PC-3 (cell line): ENCODE results near the gene FAM135A. TPM values are rescaled to one million over a fixed set of nuclear protein-coding genes. Genes with fewer than 3 reads are reported as not detected.

Source experiments
- ATAC-seq: fragments of 200-7000 bp; cut with Tn5 transposase; 2 replicates; pipeline ENCODE4 v1.9.1; 2020; ENCODE audit warnings: mild to moderate bottlenecking, moderate library complexity
- BruUV-seq: library from RNA; stranded (reverse); fragments of 400-500 nt; replicated peaks from 2 replicates; lab custom pipeline; 2021; lab: Mats Ljungman, UMichigan
- CTCF ChIA-PET: fragments of 300-600 bp; sonication (Branson Sonifier 250); formaldehyde crosslinking; loops from one replicate; lab custom pipeline; 2022; ENCODE audit warnings: antibody characterized with exemption; lab: Charles Lee
- POLR2A ChIA-PET: fragments of 300-600 bp; sonication (Branson Sonifier 250); formaldehyde crosslinking; loops from one replicate; lab custom pipeline; 2022; ENCODE audit warnings: antibody characterized with exemption; ENCODE audit not compliant: unreplicated experiment; lab: Charles Lee
- DNase-seq: peaks from one replicate; pipeline ENCODE4 v3.0.0-alpha.2; 2015
- H2AFZ ChIP-seq: fragments of 300-600 bp; sonication (generic); 2 replicates; pipeline ENCODE4 v1.6.0; 2016; ENCODE audit warnings: antibody characterized with exemption, low read length
- H3F3A ChIP-seq: fragments of 300-600 bp; sonication (generic); one replicate; pipeline ENCODE4 v1.6.0; 2017; ENCODE audit warnings: antibody characterized with exemption, low read length, control low read depth, mild to moderate bottlenecking; ENCODE audit not compliant: unreplicated experiment
- H3K27ac ChIP-seq: fragments of 300-600 bp; sonication (generic); 2 replicates; pipeline ENCODE4 v1.5.1; 2016; ENCODE audit warnings: mild to moderate bottlenecking, low read length
- H3K27me3 ChIP-seq: fragments of 300-600 bp; sonication (generic); 2 replicates; pipeline ENCODE4 v1.6.1; 2016; ENCODE audit warnings: low read length, mixed read lengths
- H3K36me3 ChIP-seq: fragments of 300-600 bp; sonication (generic); 2 replicates; pipeline ENCODE4 v1.6.1; 2016; ENCODE audit warnings: low read depth, mixed run types, low read length, mixed read lengths
- H3K4me1 ChIP-seq: fragments of 300-600 bp; sonication (generic); 2 replicates; pipeline ENCODE4 v1.5.1; 2016; ENCODE audit warnings: low read length; ENCODE audit not compliant: insufficient read depth
- H3K4me2 ChIP-seq: fragments of 300-600 bp; sonication (generic); 2 replicates; pipeline ENCODE4 v1.6.0; 2016; ENCODE audit warnings: low read length
- H3K4me3 ChIP-seq: fragments of 300-600 bp; sonication (generic); 2 replicates; pipeline ENCODE4 v1.5.1; 2016; ENCODE audit warnings: mild to moderate bottlenecking, low read length, mixed read lengths
- H3K79me2 ChIP-seq: fragments of 300-600 bp; sonication (generic); 2 replicates; pipeline ENCODE4 v1.6.1; 2017; ENCODE audit warnings: low read length, mixed read lengths
- H3K9ac ChIP-seq: fragments of 300-600 bp; sonication (generic); 2 replicates; pipeline ENCODE4 v1.6.0; 2016; ENCODE audit warnings: mild to moderate bottlenecking, low read length
- H3K9me2 ChIP-seq: fragments of 300-600 bp; sonication (generic); replicated peaks from 2 replicates; pipeline ENCODE4 v1.6.1; 2016; ENCODE audit warnings: mixed run types, low read length, mixed read lengths
- H3K9me3 ChIP-seq: fragments of 300-600 bp; sonication (generic); 2 replicates; pipeline ENCODE4 v1.6.1; 2016; ENCODE audit warnings: low read length, mixed read lengths
- H4K20me1 ChIP-seq: fragments of 300-600 bp; sonication (generic); 2 replicates; pipeline ENCODE4 v1.6.1; 2016; ENCODE audit warnings: low read length, mixed read lengths
- EZH2 ChIP-seq: fragments of 300-600 bp; sonication (generic); IDR thresholded peaks from one replicate; pipeline ENCODE4 v1.6.1; 2017; ENCODE audit warnings: antibody characterized with exemption, mild to moderate bottlenecking, low read length; ENCODE audit not compliant: unreplicated experiment
- EZH2phosphoT487 ChIP-seq: fragments of 300-600 bp; sonication (generic); IDR thresholded peaks from 2 replicates; pipeline ENCODE4 v1.6.1; 2018; ENCODE audit warnings: mild to moderate bottlenecking, antibody characterized with exemption, low read length, borderline replicate concordance
- intact Hi-C: fragments of 100-400 bp; cut with micrococcal nuclease; formaldehyde crosslinking; loops from 2 replicates; pipeline ENCODE4 v1.9.0; 2023
- total RNA-seq: library from RNA; depleted of rRNA; stranded (reverse); fragments of >200 nt; gene quantifications from 2 replicates; pipeline ENCODE4 v1.2.3, GENCODE V29; 2014
- TF ChIP-seq, protein P1 (sequence below): fragments of 300-600 bp; sonication (generic); conservative IDR thresholded peaks from 2 replicates; pipeline ENCODE4 v1.5.1; 2017; ENCODE audit warnings: antibody characterized with exemption, low read depth, mild to moderate bottlenecking, low read length

The FAM135A gene
- total RNA-seq, 1 experiment from 2014 or later, result 18.1 TPM

DNA sequence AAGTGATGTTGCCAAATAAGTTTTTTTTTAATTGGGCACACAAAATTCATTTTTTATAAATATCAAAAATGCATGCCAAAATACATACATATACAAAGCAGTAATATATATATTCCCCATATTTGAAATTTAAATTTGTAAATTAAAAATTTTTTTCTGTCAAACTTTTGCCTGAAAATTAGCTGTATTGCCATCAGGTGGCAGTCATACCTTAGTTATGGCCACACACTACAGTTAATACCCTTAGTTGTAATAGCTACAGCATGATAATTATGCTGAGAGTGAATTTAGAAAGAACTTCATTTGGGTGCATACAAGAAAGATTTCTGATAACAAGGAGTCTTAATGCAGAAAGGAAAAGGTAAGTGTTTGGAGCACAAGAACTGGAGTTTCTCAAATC is 107.3 kb downstream of the FAM135A start:
- no peaks in the 10 kb centered on the region for H3K9me3 ChIP-seq
- POLR2A ChIA-PET, result no interaction called here
- no peaks in the 10 kb centered on the region for H3K4me1 ChIP-seq
- H3K79me2 ChIP-seq, result no peaks in the 10 kb centered on the region
- H3K4me2 ChIP-seq, result no peak overlapping the region
- no peaks in the 10 kb centered on the region for H3K27me3 ChIP-seq
- no peak overlapping the region for H3K27ac ChIP-seq
- no peaks in the 10 kb centered on the region for H4K20me1 ChIP-seq
- H3K9me2 ChIP-seq, result no peaks in the 10 kb centered on the region
- no peaks in the 10 kb centered on the region for H3F3A ChIP-seq
- CTCF ChIA-PET, result interaction anchor here (0.5 to 1.2 kb wide), 5 partner anchors 26 to 363 kb away, joined by 3 to 8 read pairs (median 3); no protein-coding TSS in a partner anchor
- BruUV-seq, result no TSS peak
- H3K36me3 ChIP-seq, result no peaks in the 10 kb centered on the region
- H2AFZ ChIP-seq, result no peak overlapping the region
- DNase-seq (peak; percentile 22), ATAC-seq (peak; percentile 29; the same call in 1 of the 2 replicates)
- no peak overlapping the region for H3K9ac ChIP-seq
- intact Hi-C loops, result loop anchor here (1.0 to 10.0 kb wide), 3 partner anchors 166 to 494 kb away; no protein-coding TSS in a partner anchor
- no peak for TF ChIP-seq EZH2phosphoT487
- TF ChIP-seq, protein P1, sequence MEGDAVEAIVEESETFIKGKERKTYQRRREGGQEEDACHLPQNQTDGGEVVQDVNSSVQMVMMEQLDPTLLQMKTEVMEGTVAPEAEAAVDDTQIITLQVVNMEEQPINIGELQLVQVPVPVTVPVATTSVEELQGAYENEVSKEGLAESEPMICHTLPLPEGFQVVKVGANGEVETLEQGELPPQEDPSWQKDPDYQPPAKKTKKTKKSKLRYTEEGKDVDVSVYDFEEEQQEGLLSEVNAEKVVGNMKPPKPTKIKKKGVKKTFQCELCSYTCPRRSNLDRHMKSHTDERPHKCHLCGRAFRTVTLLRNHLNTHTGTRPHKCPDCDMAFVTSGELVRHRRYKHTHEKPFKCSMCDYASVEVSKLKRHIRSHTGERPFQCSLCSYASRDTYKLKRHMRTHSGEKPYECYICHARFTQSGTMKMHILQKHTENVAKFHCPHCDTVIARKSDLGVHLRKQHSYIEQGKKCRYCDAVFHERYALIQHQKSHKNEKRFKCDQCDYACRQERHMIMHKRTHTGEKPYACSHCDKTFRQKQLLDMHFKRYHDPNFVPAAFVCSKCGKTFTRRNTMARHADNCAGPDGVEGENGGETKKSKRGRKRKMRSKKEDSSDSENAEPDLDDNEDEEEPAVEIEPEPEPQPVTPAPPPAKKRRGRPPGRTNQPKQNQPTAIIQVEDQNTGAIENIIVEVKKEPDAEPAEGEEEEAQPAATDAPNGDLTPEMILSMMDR, result peak; percentile 55
- H3K4me3 ChIP-seq, result no peak overlapping the region

DNA sequence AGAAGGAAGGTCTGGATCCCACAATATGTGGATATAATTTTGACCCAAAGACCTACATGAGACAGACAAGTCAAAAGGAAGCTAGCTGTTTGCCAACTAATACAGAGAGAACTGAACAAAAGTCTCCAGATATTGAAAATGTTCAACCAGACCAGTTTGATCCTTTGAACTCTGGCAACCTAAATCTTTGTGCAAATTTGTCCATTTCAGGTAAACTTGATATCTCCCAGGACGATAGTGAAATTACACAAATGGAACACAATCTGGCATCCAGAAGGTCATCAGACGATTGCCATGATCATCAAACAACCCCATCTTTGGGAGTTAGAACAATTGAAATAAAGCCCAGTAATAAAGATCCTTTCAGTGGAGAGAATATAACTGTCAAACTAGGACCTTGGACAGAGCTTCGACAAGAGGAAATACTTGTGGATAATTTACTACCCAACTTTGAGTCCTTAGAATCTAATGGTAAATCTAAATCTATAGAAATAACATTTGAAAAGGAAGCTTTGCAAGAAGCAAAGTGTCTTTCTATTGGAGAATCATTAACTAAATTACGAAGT is 111.5 kb downstream of the FAM135A start:
- no TSS peak for BruUV-seq
- no peaks in the 10 kb centered on the region for H3K79me2 ChIP-seq
- no peak overlapping the region for H3K4me2 ChIP-seq
- POLR2A ChIA-PET, result no interaction called here
- no peak overlapping the region for H3K4me3 ChIP-seq
- H3K27ac ChIP-seq, result no peak overlapping the region
- intact Hi-C loops, result loop anchor here (10.0 kb wide), 2 partner anchors 360 to 490 kb away; no protein-coding TSS in a partner anchor
- no peak for ATAC-seq
- H3K9me2 ChIP-seq, result no peaks in the 10 kb centered on the region
- no peaks in the 10 kb centered on the region for H3K36me3 ChIP-seq
- DNase-seq, result no peak
- CTCF ChIA-PET, result no interaction called here
- H4K20me1 ChIP-seq, result no peaks in the 10 kb centered on the region
- TF ChIP-seq, protein P1, result no peak
- TF ChIP-seq EZH2, result no peak
- TF ChIP-seq EZH2phosphoT487, result no peak
- no peaks in the 10 kb centered on the region for H3K9me3 ChIP-seq
- H3K9ac ChIP-seq, result no peak overlapping the region
- H3K4me1 ChIP-seq, result peaks cover 13% of the 10 kb centered on the region; the same call in 1 of the 2 replicates
- H2AFZ ChIP-seq, result no peak overlapping the region
- no peaks in the 10 kb centered on the region for H3K27me3 ChIP-seq
- no peaks in the 10 kb centered on the region for H3F3A ChIP-seq

DNA sequence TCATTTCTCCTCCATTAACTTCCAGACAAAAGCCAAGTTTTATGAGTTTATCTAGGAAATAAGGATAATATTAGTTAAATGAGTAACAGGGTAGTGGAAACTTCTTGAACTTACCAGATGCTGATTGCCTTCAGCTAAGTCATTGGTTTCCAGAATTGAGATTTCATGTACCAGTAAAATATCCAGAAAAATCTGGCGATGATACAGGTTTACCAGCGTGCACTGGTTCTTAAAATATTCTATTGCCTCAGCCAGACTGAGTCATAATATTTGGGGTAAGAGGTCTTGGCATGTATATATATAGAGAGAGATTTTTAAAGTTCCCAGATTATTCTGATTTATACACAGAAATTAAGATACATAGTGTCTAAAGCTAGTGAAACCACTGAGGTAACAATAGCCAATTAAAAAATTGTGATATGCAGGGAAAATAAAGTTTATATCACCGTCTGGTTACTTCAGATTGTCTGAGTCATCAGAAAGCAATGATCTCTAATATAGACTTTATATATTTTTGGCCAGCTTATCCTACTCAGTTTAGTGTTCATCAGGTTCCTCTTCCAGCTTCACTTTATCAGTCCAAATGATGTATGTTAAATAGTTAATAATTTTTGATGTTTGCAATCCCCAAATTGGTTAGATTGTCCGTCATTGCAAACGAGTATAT is 113.9 kb downstream of the FAM135A start:
- 0 out of 2 replicates have a peak overlapping the region, but pooled peaks have one; percentile 15 for H3K4me2 ChIP-seq
- no peaks in the 10 kb centered on the region for H3F3A ChIP-seq
- TF ChIP-seq, protein P1, result no peak
- TF ChIP-seq EZH2 (no peak), EZH2phosphoT487 (no peak)
- H2AFZ ChIP-seq, result no peak overlapping the region
- H3K9ac ChIP-seq, result no peak overlapping the region
- H3K4me1 ChIP-seq, result peaks cover 13% of the 10 kb centered on the region; the same call in 1 of the 2 replicates
- H3K79me2 ChIP-seq, result no peaks in the 10 kb centered on the region
- no peaks in the 10 kb centered on the region for H4K20me1 ChIP-seq
- ATAC-seq, result peak; percentile 45
- H3K27me3 ChIP-seq, result no peaks in the 10 kb centered on the region
- intact Hi-C loops, result loop anchor here (10.0 kb wide), 2 partner anchors 358 to 488 kb away; no protein-coding TSS in a partner anchor
- no peaks in the 10 kb centered on the region for H3K9me2 ChIP-seq
- ChIA-PET CTCF (no interaction called here), POLR2A (no interaction called here)
- peak; percentile 45 for DNase-seq
- no peaks in the 10 kb centered on the region for H3K36me3 ChIP-seq
- no TSS peak for BruUV-seq
- no peak overlapping the region for H3K27ac ChIP-seq
- H3K4me3 ChIP-seq, result no peak overlapping the region
- no peaks in the 10 kb centered on the region for H3K9me3 ChIP-seq
